ENCODE measurements around the gene PALB2.

DNA sequence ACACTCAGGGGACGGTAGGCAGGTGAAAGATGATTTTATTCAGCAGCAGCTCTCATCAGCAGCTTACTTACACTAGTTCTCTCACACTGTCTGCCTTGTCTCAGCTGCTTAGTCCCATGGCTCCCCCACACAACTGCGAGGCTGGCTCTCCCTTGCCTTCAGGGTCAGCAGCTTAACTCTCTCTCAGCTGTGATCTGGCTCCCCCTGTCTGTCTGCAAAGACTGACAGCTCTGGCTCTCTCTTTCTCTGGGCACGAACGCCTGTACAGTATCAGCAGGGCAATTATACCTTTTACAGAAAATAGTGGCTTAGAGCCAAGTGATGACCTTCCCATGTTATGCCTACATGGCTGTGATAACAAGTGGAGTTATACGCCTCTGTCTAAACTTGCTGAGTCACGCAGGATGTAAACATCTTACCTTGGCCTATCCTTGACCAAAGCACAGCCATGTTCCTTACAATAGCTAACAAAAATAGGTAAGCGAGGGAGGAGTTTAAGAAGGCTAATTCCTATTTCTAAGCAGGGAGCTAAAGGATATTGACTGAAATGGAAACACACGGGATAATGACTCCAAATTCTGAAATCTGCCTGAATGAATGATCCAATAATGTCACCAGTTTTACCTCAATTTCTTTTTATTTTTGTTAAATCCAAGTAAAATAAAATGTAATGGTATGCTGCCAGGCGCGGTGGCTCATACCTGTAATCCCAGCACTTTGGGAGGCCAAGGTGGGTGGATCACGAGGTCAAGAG lies 43.9 kb downstream of the PALB2 start:
- TF ChIP-seq, protein P1, sequence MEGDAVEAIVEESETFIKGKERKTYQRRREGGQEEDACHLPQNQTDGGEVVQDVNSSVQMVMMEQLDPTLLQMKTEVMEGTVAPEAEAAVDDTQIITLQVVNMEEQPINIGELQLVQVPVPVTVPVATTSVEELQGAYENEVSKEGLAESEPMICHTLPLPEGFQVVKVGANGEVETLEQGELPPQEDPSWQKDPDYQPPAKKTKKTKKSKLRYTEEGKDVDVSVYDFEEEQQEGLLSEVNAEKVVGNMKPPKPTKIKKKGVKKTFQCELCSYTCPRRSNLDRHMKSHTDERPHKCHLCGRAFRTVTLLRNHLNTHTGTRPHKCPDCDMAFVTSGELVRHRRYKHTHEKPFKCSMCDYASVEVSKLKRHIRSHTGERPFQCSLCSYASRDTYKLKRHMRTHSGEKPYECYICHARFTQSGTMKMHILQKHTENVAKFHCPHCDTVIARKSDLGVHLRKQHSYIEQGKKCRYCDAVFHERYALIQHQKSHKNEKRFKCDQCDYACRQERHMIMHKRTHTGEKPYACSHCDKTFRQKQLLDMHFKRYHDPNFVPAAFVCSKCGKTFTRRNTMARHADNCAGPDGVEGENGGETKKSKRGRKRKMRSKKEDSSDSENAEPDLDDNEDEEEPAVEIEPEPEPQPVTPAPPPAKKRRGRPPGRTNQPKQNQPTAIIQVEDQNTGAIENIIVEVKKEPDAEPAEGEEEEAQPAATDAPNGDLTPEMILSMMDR (conservative IDR thresholded peaks at IDR 0.05 in 1 of 2, IDR thresholded peaks at IDR 0.05 in 1 of 2; ENCODE audit: extremely low read depth in 1 of 2, insufficient read depth in 1 of 2, low read depth in 1 of 2, low read length in 2 of 2), result no peak
- TF ChIP-seq EZH2 (IDR thresholded peaks at IDR 0.05; ENCODE audit: borderline replicate concordance, low read length), result no peak
